ENCODE measurements around the gene KDM4B.

- TF ChIP-seq POLR2A (IDR thresholded peaks at IDR 0.05; ENCODE audit: low read length) = no peak
- no peak for TF ChIP-seq GATA1 (IDR thresholded peaks at IDR 0.05; ENCODE audit: low read depth, low read length)
Measured at GRCh38 chr19:5141850-5142724, 173.2 kb downstream of the KDM4B start.
